SU-DHL-6 (cell line): Measurements from ENCODE around the gene TIMM22.

Source experiments
- H2AFZ ChIP-seq: fragments of 200-600 bp; sonication (generic); 2 replicates; pipeline ENCODE4 v1.6.1; 2014; ENCODE audit warnings: low read depth, mild to moderate bottlenecking, moderate library complexity, mixed read lengths, antibody characterized with exemption, low read length; ENCODE audit not compliant: severe bottlenecking
- H3F3A ChIP-seq: fragments of 200-600 bp; shearing (Covaris generic); 2 replicates; pipeline ENCODE4 v1.6.0; 2016; ENCODE audit warnings: antibody characterized with exemption, mild to moderate bottlenecking; ENCODE audit not compliant: insufficient read depth
- H3K27ac ChIP-seq: fragments of 200-600 bp; sonication (generic); 2 replicates; pipeline ENCODE4 v1.5.1; 2016; ENCODE audit warnings: low read depth, mild to moderate bottlenecking, low read length, moderate library complexity, mixed read lengths
- H3K27me3 ChIP-seq: fragments of 200-600 bp; sonication (generic), shearing (Covaris generic); 2 replicates; pipeline ENCODE4 v1.6.0; 2014; ENCODE audit warnings: mild to moderate bottlenecking, low read length
- H3K36me3 ChIP-seq: fragments of 200-600 bp; sonication (generic); 2 replicates; pipeline ENCODE4 v1.6.1; 2014; ENCODE audit warnings: mild to moderate bottlenecking, low read length, mixed read lengths
- H3K4me2 ChIP-seq: fragments of 300-600, 200-600 bp; shearing (Covaris generic), sonication (generic); 2 replicates; pipeline ENCODE4 v1.6.0; 2014; ENCODE audit warnings: low read length, low read depth, mild to moderate bottlenecking; ENCODE audit not compliant: poor library complexity, severe bottlenecking
- H3K4me3 ChIP-seq: fragments of 200-600 bp; sonication (generic); 2 replicates; pipeline ENCODE4 v1.5.1; 2014; ENCODE audit warnings: antibody characterized with exemption, low read length, mild to moderate bottlenecking, mixed read lengths; ENCODE audit not compliant: insufficient read depth, poor library complexity, severe bottlenecking
- H3K79me2 ChIP-seq: fragments of 200-600 bp; sonication (generic); 2 replicates; pipeline ENCODE4 v1.6.1; 2014; ENCODE audit warnings: mild to moderate bottlenecking, low read length, moderate library complexity; ENCODE audit not compliant: insufficient read depth
- H3K9ac ChIP-seq: fragments of 200-600 bp; sonication (generic); 2 replicates; pipeline ENCODE4 v1.7.0; 2014; ENCODE audit warnings: mild to moderate bottlenecking, low read length
- H3K9me2 ChIP-seq: fragments of 200-600 bp; sonication (generic); replicated peaks from 2 replicates; pipeline ENCODE4 v1.6.1; 2014; ENCODE audit warnings: low read length; ENCODE audit not compliant: insufficient read depth
- H3K9me3 ChIP-seq: fragments of 200-600 bp; sonication (generic); 2 replicates; pipeline ENCODE4 v1.6.1; 2014; ENCODE audit warnings: low read length, mixed read lengths; ENCODE audit not compliant: insufficient read depth
- H4K20me1 ChIP-seq: fragments of 200-600 bp; sonication (generic); 2 replicates; pipeline ENCODE4 v1.6.1; 2014; ENCODE audit warnings: low read depth, mild to moderate bottlenecking, antibody characterized with exemption, low read length, moderate library complexity, mixed read lengths
- CTCF ChIP-seq: fragments of 200-600 bp; sonication (generic); IDR thresholded peaks from one replicate; pipeline ENCODE4 v1.5.1; 2017; ENCODE audit warnings: antibody characterized with exemption, mild to moderate bottlenecking, low read length, moderate library complexity; ENCODE audit not compliant: insufficient read depth, poor library complexity, severe bottlenecking
- EZH2phosphoT487 ChIP-seq: fragments of 200-600 bp; sonication (generic), shearing (Covaris generic); conservative IDR thresholded peaks from 2 replicates; pipeline ENCODE4 v1.6.1; 2018; ENCODE audit warnings: mild to moderate bottlenecking, antibody characterized with exemption, low read length, moderate library complexity, mixed read lengths

Gene TIMM22

GRCh38 chr17:986322-986929, 10.5 kb upstream of the TIMM22 start:
- H3K36me3 ChIP-seq: no peaks in the 10 kb centered on the region
- H3K4me2 ChIP-seq: no peak overlapping the region
- TF ChIP-seq EZH2phosphoT487 (no peak), CTCF (no peak)
- no peaks in the 10 kb centered on the region for H4K20me1 ChIP-seq
- H3K9me2 ChIP-seq: no peaks in the 10 kb centered on the region
- no peaks in the 10 kb centered on the region for H3F3A ChIP-seq
- H2AFZ ChIP-seq: no peak overlapping the region
- no peaks in the 10 kb centered on the region for H3K79me2 ChIP-seq
- H3K9me3 ChIP-seq: no peaks in the 10 kb centered on the region
- no peak overlapping the region for H3K27ac ChIP-seq
- H3K9ac ChIP-seq: no peak overlapping the region
- H3K4me3 ChIP-seq: no peak overlapping the region
- no peaks in the 10 kb centered on the region for H3K27me3 ChIP-seq

GRCh38 chr17:987931-988330, 9.0 kb upstream of the TIMM22 start:
- no peaks in the 10 kb centered on the region for H3F3A ChIP-seq
- no peaks in the 10 kb centered on the region for H3K36me3 ChIP-seq
- H3K9me3 ChIP-seq: peaks cover 5% of the 10 kb centered on the region; the same call in 1 of the 2 replicates
- H3K27me3 ChIP-seq: no peaks in the 10 kb centered on the region
- no peak for TF ChIP-seq CTCF
- TF ChIP-seq EZH2phosphoT487: no peak
- no peak overlapping the region for H2AFZ ChIP-seq
- H3K79me2 ChIP-seq: no peaks in the 10 kb centered on the region
- no peaks in the 10 kb centered on the region for H4K20me1 ChIP-seq
- H3K4me3 ChIP-seq: no peak overlapping the region
- no peak overlapping the region for H3K9ac ChIP-seq
- H3K9me2 ChIP-seq: no peaks in the 10 kb centered on the region
- H3K4me2 ChIP-seq: no peak overlapping the region
- no peak overlapping the region for H3K27ac ChIP-seq

- Histone ChIP-seq H3F3A (no peaks in the 10 kb centered on the region), H3K9me3 (peaks cover 7% of the 10 kb centered on the region; the same call in 1 of the 2 replicates), H2AFZ (no peak overlapping the region), H4K20me1 (no peaks in the 10 kb centered on the region), H3K36me3 (no peaks in the 10 kb centered on the region), H3K9ac (no peak overlapping the region), H3K27ac (no peak overlapping the region), H3K27me3 (no peaks in the 10 kb centered on the region), H3K79me2 (no peaks in the 10 kb centered on the region), H3K4me3 (no peak overlapping the region), H3K4me2 (no peak overlapping the region), H3K9me2 (no peaks in the 10 kb centered on the region)
- TF ChIP-seq CTCF (no peak), EZH2phosphoT487 (no peak)
Measured at GRCh38 chr17:988561-988960, 8.4 kb upstream of the TIMM22 start.
